BE2C (cell line): ENCODE measurements around the gene TYR.

Experiments
- DNase-seq: peaks from one replicate; pipeline ENCODE4 v3.0.0-alpha.2; 2020
- H3K27me3 ChIP-seq: fragments of 250-450 bp; sonication (Bioruptor Pico); 2 replicates; pipeline ENCODE4 v1.5.1; 2020; ENCODE audit warnings: mild to moderate bottlenecking
- H3K36me3 ChIP-seq: fragments of 250-450 bp; sonication (Bioruptor Pico); 2 replicates; pipeline ENCODE4 v1.5.1; 2020; ENCODE audit warnings: mild to moderate bottlenecking
- H3K4me1 ChIP-seq: fragments of 250-450 bp; sonication (Bioruptor Pico); 2 replicates; pipeline ENCODE4 v1.5.1; 2020
- H3K4me3 ChIP-seq: 2 replicates; pipeline ENCODE4 v1.5.1; 2011; ENCODE audit warnings: low read depth, low read length
- H3K9me3 ChIP-seq: fragments of 250-450 bp; sonication (Bioruptor Pico); 2 replicates; pipeline ENCODE4 v1.5.1; 2020
- CTCF ChIP-seq: IDR thresholded peaks from 2 replicates; pipeline ENCODE4 v1.5.1; 2012; ENCODE audit warnings: mild to moderate bottlenecking, low read depth, low read length

Gene TYR

GRCh38 chr11:89168396-89168795 is 9.3 kb upstream of the TYR start:
- Histone ChIP-seq H3K9me3 (no peaks in the 10 kb centered on the region), H3K4me3 (no peak overlapping the region), H3K27me3 (no peaks in the 10 kb centered on the region), H3K4me1 (no peaks in the 10 kb centered on the region), H3K36me3 (no peaks in the 10 kb centered on the region)
- DNase-seq: no peak
- no peak for TF ChIP-seq CTCF

- Histone ChIP-seq H3K4me1 (no peaks in the 10 kb centered on the region), H3K27me3 (no peaks in the 10 kb centered on the region), H3K9me3 (no peaks in the 10 kb centered on the region), H3K4me3 (no peak overlapping the region), H3K36me3 (no peaks in the 10 kb centered on the region)
- TF ChIP-seq CTCF: no peak
- no peak for DNase-seq
These were observed 1.9 kb upstream of the TYR start for GRCh38 chr11:89175796-89176195.

- no peak for DNase-seq
- H3K4me3 ChIP-seq: no peak overlapping the region
- no peaks in the 10 kb centered on the region for H3K9me3 ChIP-seq
- TF ChIP-seq CTCF: no peak
- H3K4me1 ChIP-seq: no peaks in the 10 kb centered on the region
- H3K36me3 ChIP-seq: no peaks in the 10 kb centered on the region
- H3K27me3 ChIP-seq: no peaks in the 10 kb centered on the region
These were observed 737 bp upstream of the TYR start for GRCh38 chr11:89176938-89177337.

GRCh38 chr11:89181111-89181510 is 3.4 kb downstream of the TYR start:
- TF ChIP-seq CTCF: no peak
- H3K4me3 ChIP-seq: no peak overlapping the region

GRCh38 chr11:89182773-89183518 is 5.3 kb downstream of the TYR start:
- Histone ChIP-seq H3K9me3 (no peaks in the 10 kb centered on the region; the same call in 1 of the 2 replicates), H3K4me1 (no peaks in the 10 kb centered on the region), H3K36me3 (no peaks in the 10 kb centered on the region), H3K4me3 (no peak overlapping the region), H3K27me3 (no peaks in the 10 kb centered on the region)
- TF ChIP-seq CTCF: no peak
- DNase-seq: no peak

More at GRCh38 chr11:89181111-89181510, 3.4 kb downstream of the TYR start:
- H3K9me3 ChIP-seq: no peaks in the 10 kb centered on the region; the same call in 1 of the 2 replicates
- no peaks in the 10 kb centered on the region for H3K4me1 ChIP-seq
- H3K36me3 ChIP-seq: no peaks in the 10 kb centered on the region
- no peaks in the 10 kb centered on the region for H3K27me3 ChIP-seq
- no peak for DNase-seq

- no peak for DNase-seq
- Histone ChIP-seq H3K36me3 (no peaks in the 10 kb centered on the region), H3K27me3 (no peaks in the 10 kb centered on the region), H3K9me3 (no peaks in the 10 kb centered on the region; the same call in 1 of the 2 replicates), H3K4me1 (no peaks in the 10 kb centered on the region), H3K4me3 (no peak overlapping the region)
- no peak for TF ChIP-seq CTCF
These were observed 6.3 kb downstream of the TYR start for GRCh38 chr11:89184021-89184420.
